ENCODE measurements around the gene PBXIP1.

PBXIP1 gene

DNA sequence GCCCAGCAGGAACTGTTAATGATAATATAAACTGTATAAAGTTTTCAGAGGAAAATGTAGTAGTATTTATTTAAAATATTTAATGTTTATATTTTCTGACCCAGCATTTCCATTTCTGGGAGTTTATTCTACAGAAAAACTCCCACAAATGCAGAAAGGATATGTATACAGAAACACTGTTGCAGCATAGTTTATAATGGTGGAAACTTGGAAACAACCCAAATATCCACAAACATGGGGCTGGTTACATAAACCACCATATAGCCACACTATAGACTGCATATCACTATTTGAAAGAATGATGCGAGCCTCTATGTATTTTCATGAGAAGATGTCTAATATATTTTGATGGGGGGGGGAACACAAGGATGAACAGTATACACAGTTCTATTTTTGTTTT, 54.3 kb downstream of the PBXIP1 start:
- DNase-seq (ENCODE audit: low read depth in 1 of 2, low spot score in 1 of 2): no peak

DNA sequence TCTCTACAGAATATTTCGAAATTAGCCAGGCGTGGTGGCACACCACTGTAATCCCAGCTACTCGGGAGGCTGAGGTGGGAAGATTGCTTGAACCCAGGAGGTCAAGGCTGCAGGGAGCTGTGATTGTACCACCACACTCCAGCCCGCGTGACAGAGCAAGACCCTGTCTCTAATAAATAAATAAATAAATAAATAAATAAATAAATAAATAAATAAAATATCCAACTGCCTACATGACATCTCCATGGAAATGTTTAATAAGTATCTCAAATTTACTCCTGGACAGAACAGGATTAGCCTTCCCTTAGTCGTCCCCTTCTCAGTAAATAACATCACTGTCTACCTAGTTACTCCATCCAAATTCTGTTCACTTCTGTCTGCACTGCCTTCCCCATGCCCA, 56.9 kb downstream of the PBXIP1 start:
- no peak for DNase-seq (ENCODE audit: low read depth in 1 of 2, low spot score in 1 of 2)

GRCh38 chr1:154896771-154897286, 59.1 kb downstream of the PBXIP1 start:
- DNase-seq (ENCODE audit: low read depth in 1 of 2, low spot score in 1 of 2): no peak

DNA sequence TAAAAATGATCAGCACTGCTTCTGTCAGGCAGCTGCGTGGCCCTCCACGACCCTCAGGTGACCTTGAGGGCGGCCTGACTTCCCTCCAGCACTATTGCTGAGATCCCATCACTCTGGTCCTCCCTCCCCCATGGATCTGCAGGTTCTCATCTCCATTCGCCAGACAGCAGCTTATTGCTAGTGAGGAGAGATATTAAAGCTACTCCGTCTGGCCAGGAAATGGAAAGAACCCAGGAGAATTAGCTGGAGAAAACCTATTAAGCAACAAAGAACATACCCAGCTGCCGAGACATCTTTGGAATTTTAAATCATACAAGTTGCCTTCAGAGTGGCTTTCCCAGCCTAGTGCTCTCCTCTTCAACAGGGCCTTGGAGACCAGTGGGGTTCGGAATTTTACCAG, 60.1 kb downstream of the PBXIP1 start:
- no peak for DNase-seq (ENCODE audit: low read depth in 1 of 2, low spot score in 1 of 2)
